HCT116 (cell line): ENCODE data around the gene DUSP14. TPM values are rescaled to one million over a fixed set of nuclear protein-coding genes. Genes with fewer than 3 reads are reported as not detected.

Source experiments
- ATAC-seq: fragments of 200-7000 bp; cut with Tn5 transposase; 2 replicates; pipeline ENCODE4 v1.9.1; 2020; ENCODE audit warnings: mild to moderate bottlenecking, moderate library complexity
- BruUV-seq: library from RNA; stranded (reverse); fragments of 400-500 nt; replicated peaks from 2 replicates; lab custom pipeline; 2021; lab: Mats Ljungman, UMichigan
- CTCF ChIA-PET: fragments of 300-600 bp; sonication (Branson Sonifier 250); formaldehyde crosslinking; loops from one replicate; lab custom pipeline; 2021; ENCODE audit warnings: antibody characterized with exemption; lab: Charles Lee
- POLR2A ChIA-PET: fragments of 300-600, 350-600 bp; sonication (Branson Sonifier 250); formaldehyde crosslinking; loops from one replicate; lab custom pipeline; 2021; ENCODE audit warnings: antibody characterized with exemption; lab: Charles Lee
- RAD21 ChIA-PET, 2 experiments: fragments of 300-600 bp; sonication (Branson Sonifier 250); formaldehyde crosslinking; loops; one replicate each; lab custom pipeline; 2023; ENCODE audit warnings: low total read pairs in 2 of 2; ENCODE audit not compliant: uncharacterized antibody in 2 of 2, unreplicated experiment in 2 of 2, low non-redundant PET in 1 of 2; lab: Charles Lee
- DNase-seq: peaks from one replicate; pipeline ENCODE4 v3.0.0-alpha.2; 2010; ENCODE audit warnings: low read depth, low spot score
- H2AFZ ChIP-seq: fragments of 200-600 bp; shearing (Covaris generic), sonication (generic); 2 replicates; pipeline ENCODE4 v1.6.1; 2017; ENCODE audit warnings: low read depth, mixed run types, mixed read lengths, antibody characterized with exemption, low read length; ENCODE audit not compliant: poor library complexity, severe bottlenecking
- H3K27ac ChIP-seq: 2 replicates; pipeline ENCODE4 v1.5.1; 2012; ENCODE audit warnings: low read depth, low read length
- H3K27me3 ChIP-seq: fragments of 200-600 bp; sonication (generic); 2 replicates; pipeline ENCODE4 v1.6.1; 2016; ENCODE audit warnings: mixed run types, low read length, mixed read lengths; ENCODE audit not compliant: insufficient read depth
- H3K36me3 ChIP-seq, 2 experiments: fragments of 200-500 bp in 1 of 2; fragments of 200-600 bp in 1 of 2; sonication (Bioruptor generic) in 1 of 2; sonication (generic) in 1 of 2; 2 replicates each; pipeline versions ENCODE4 v1.5.1 to v1.6.1; 2014 to 2016; ENCODE audit warnings: low read length in 2 of 2, inconsistent platforms in 1 of 2, mixed read lengths in 1 of 2, mixed run types in 1 of 2; ENCODE audit not compliant: insufficient read depth in 2 of 2, control insufficient read depth in 1 of 2
- H3K4me1 ChIP-seq, 2 experiments: fragments of 200-600 bp in 1 of 2; sonication (generic) in 1 of 2; 2 replicates each; pipeline versions ENCODE4 v1.5.1 to v1.6.1; 2012 to 2017; ENCODE audit warnings: low read length in 2 of 2, inconsistent platforms in 1 of 2, mild to moderate bottlenecking in 1 of 2, mixed read lengths in 1 of 2, mixed run types in 1 of 2, moderate library complexity in 1 of 2; ENCODE audit not compliant: insufficient read depth in 2 of 2, control insufficient read depth in 1 of 2
- H3K4me2 ChIP-seq: fragments of 200-600 bp; sonication (generic); 2 replicates; pipeline ENCODE4 v1.6.1; 2017; ENCODE audit warnings: mixed run types, low read length, mixed read lengths
- H3K4me3 ChIP-seq, 2 experiments: fragments of 200-600 bp in 1 of 2; sonication (generic) in 1 of 2; replicated peaks in 1 of 2; 2 replicates each; pipeline ENCODE4 v1.5.1; 2011 to 2016; ENCODE audit warnings: low read length in 2 of 2, control low read depth in 1 of 2, low read depth in 1 of 2, mild to moderate bottlenecking in 1 of 2, mixed read lengths in 1 of 2, mixed run types in 1 of 2
- H3K79me2 ChIP-seq: fragments of 200-600 bp; sonication (generic); 2 replicates; pipeline ENCODE4 v1.6.1; 2017; ENCODE audit warnings: mild to moderate bottlenecking, mixed run types, low read length, moderate library complexity, mixed read lengths; ENCODE audit not compliant: insufficient read depth
- H3K9ac ChIP-seq: fragments of 200-600 bp; sonication (generic); 2 replicates; pipeline ENCODE4 v1.6.1; 2016; ENCODE audit warnings: low read length, mixed read lengths
- H3K9me2 ChIP-seq: fragments of 200-600 bp; sonication (generic), shearing (Covaris generic); 2 replicates; pipeline ENCODE4 v1.6.1; 2017; ENCODE audit warnings: mixed run types, mild to moderate bottlenecking, moderate library complexity; ENCODE audit not compliant: insufficient read depth
- H3K9me3 ChIP-seq, 2 experiments: fragments of 200-500 bp in 1 of 2; fragments of 200-600 bp in 1 of 2; sonication (Bioruptor generic) in 1 of 2; sonication (generic) in 1 of 2; 2 replicates each; pipeline ENCODE4 v1.6.1; 2014 to 2017; ENCODE audit warnings: low read length in 2 of 2, mixed read lengths in 2 of 2, inconsistent platforms in 1 of 2, low read depth in 1 of 2, mild to moderate bottlenecking in 1 of 2, mixed run types in 1 of 2, moderate library complexity in 1 of 2; ENCODE audit not compliant: control insufficient read depth in 1 of 2, insufficient read depth in 1 of 2
- H4K20me1 ChIP-seq: fragments of 200-600 bp; sonication (generic), shearing (Covaris generic); 2 replicates; pipeline ENCODE4 v1.6.1; 2017; ENCODE audit warnings: mixed run types, mild to moderate bottlenecking, moderate library complexity; ENCODE audit not compliant: insufficient read depth
- ELF1 ChIP-seq: IDR thresholded peaks from 2 replicates; pipeline ENCODE4 v1.6.1; 2012; ENCODE audit warnings: low read depth, borderline replicate concordance
- EZH2 ChIP-seq: fragments of 200-600 bp; sonication (generic); IDR thresholded peaks from 2 replicates; pipeline ENCODE4 v1.6.1; 2017; ENCODE audit warnings: antibody characterized with exemption, mixed run types
- POLR2A ChIP-seq: IDR thresholded peaks from 2 replicates; pipeline ENCODE4 v1.7.0; 2011; ENCODE audit warnings: borderline replicate concordance; ENCODE audit not compliant: insufficient read depth, insufficient read length; ENCODE audit errors: extremely low read depth
- RAD21 ChIP-seq: IDR thresholded peaks from 2 replicates; pipeline ENCODE4 v1.6.1; 2012; ENCODE audit warnings: low read depth, mild to moderate bottlenecking
- SIN3A ChIP-seq: IDR thresholded peaks from 2 replicates; pipeline ENCODE4 v1.6.1; 2012; ENCODE audit warnings: low read depth
- SRF ChIP-seq: IDR thresholded peaks from 2 replicates; pipeline ENCODE4 v1.6.1; 2012; ENCODE audit warnings: low read depth
- TCF7L2 ChIP-seq: IDR thresholded peaks from 2 replicates; pipeline ENCODE4 v1.7.0; 2011; ENCODE audit warnings: borderline replicate concordance, inconsistent platforms; ENCODE audit not compliant: insufficient read depth, insufficient read length; ENCODE audit errors: extremely low read depth
- ZFX ChIP-seq: fragments of 450-650 bp; IDR thresholded peaks from 2 replicates; pipeline ENCODE4 v1.6.1; 2017
- intact Hi-C: fragments of 100-400 bp; cut with micrococcal nuclease; formaldehyde crosslinking; loops from 2 replicates; pipeline ENCODE4 v1.10.0; 2022
- total RNA-seq: library from RNA; stranded (reverse); gene quantifications from one replicate; pipeline ENCODE4 v1.2.1, GENCODE V29; 2021; ENCODE audit not compliant: unreplicated experiment
- TF ChIP-seq, protein P1 (sequence below): IDR thresholded peaks from 2 replicates; pipeline ENCODE4 v1.6.1; 2012
- TF ChIP-seq, protein P2 (sequence below), 3 experiments: fragments of 200-600 bp in 1 of 3; sonication (generic) in 1 of 3; IDR thresholded peaks in 2 of 3; conservative IDR thresholded peaks in 1 of 3; 2 replicates each; pipeline ENCODE4 v1.5.1; 2012 to 2017; ENCODE audit warnings: low read depth in 2 of 3, low read length in 2 of 3, antibody characterized with exemption in 1 of 3, borderline replicate concordance in 1 of 3, control low read depth in 1 of 3, mild to moderate bottlenecking in 1 of 3, mixed read lengths in 1 of 3, mixed run types in 1 of 3, moderate library complexity in 1 of 3; ENCODE audit not compliant: insufficient read depth in 1 of 3
- TF ChIP-seq, protein P3 (sequence below): IDR thresholded peaks from 2 replicates; pipeline ENCODE4 v1.6.1; 2011; ENCODE audit warnings: mild to moderate bottlenecking, low read length, moderate library complexity; ENCODE audit not compliant: insufficient replicate concordance; ENCODE audit errors: extremely low read depth

Gene DUSP14
- total RNA-seq, 1 experiment from 2014 or later = 27.6 TPM

DNA sequence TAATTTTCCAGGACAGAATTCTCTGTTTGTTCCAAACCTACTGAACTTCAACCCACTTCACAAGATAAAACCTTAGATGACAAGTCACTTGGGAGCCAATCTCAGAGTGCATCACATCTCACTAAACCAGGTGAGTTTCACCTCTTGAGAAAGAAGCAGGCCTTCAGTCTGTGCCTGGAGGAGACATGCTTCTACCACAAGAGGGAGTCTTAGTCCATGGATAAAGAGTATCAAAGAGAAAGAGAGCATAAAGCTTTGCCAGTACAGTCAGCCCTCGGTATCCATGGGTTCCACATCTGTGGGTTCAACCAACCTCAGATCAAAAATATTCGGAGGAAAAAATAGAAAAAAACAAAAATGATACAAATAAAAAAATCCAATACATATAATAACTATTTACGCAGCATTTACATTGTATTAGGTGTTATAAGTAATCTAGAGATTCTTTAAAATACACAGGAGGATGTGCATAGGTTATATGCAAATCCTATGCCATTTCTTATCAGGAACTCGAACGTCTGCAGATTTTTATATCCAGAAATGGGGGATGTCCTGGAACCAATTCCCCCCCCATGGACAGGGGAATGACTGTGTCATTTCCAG lies 37.7 kb downstream of the DUSP14 start:
- no peak overlapping the region for H3K4me3 ChIP-seq
- no TSS peak for BruUV-seq
- ChIA-PET CTCF (interaction anchor here (0.6 to 3.3 kb wide), 7 partner anchors 11 to 291 kb away, joined by 3 to 19 read pairs (median 4); no protein-coding TSS in a partner anchor), POLR2A (no interaction called here), RAD21 (interaction anchor here in 1 of 2 experiments (1.5 kb wide), 1 partner anchor 289 kb away, joined by 5 read pairs; no protein-coding TSS in a partner anchor)
- H4K20me1 ChIP-seq = no peaks in the 10 kb centered on the region; the same call in 1 of the 2 replicates
- H3K4me2 ChIP-seq = no peak overlapping the region
- no peaks in the 10 kb centered on the region for H3K27me3 ChIP-seq
- ATAC-seq = peak; percentile 96
- H3K9me3 ChIP-seq = no peaks in the 10 kb centered on the region
- H3K27ac ChIP-seq = no peak overlapping the region
- H3K36me3 ChIP-seq = peaks cover 3% of the 10 kb centered on the region in 2 experiments; a peak in 1 of 4 replicates
- no peaks in the 10 kb centered on the region for H3K79me2 ChIP-seq
- no peak overlapping the region for H3K9ac ChIP-seq
- TF ChIP-seq SIN3A (no peak), RAD21 (peak; percentile 82)
- TF ChIP-seq, protein P1, sequence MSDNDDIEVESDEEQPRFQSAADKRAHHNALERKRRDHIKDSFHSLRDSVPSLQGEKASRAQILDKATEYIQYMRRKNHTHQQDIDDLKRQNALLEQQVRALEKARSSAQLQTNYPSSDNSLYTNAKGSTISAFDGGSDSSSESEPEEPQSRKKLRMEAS = no peak
- TF ChIP-seq, protein P2, sequence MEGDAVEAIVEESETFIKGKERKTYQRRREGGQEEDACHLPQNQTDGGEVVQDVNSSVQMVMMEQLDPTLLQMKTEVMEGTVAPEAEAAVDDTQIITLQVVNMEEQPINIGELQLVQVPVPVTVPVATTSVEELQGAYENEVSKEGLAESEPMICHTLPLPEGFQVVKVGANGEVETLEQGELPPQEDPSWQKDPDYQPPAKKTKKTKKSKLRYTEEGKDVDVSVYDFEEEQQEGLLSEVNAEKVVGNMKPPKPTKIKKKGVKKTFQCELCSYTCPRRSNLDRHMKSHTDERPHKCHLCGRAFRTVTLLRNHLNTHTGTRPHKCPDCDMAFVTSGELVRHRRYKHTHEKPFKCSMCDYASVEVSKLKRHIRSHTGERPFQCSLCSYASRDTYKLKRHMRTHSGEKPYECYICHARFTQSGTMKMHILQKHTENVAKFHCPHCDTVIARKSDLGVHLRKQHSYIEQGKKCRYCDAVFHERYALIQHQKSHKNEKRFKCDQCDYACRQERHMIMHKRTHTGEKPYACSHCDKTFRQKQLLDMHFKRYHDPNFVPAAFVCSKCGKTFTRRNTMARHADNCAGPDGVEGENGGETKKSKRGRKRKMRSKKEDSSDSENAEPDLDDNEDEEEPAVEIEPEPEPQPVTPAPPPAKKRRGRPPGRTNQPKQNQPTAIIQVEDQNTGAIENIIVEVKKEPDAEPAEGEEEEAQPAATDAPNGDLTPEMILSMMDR (IDR thresholded peaks at IDR 0.05 in 2 of 3, conservative IDR thresholded peaks at IDR 0.05 in 1 of 3; ENCODE audit: borderline replicate concordance in 1 of 3, insufficient read depth in 1 of 3, low read depth in 2 of 3, low read length in 2 of 3) = peak; percentile 66 to 83 (median 82); a peak in 5 of 6 replicates
- no peaks in the 10 kb centered on the region for H3K4me1 ChIP-seq
- no peaks in the 10 kb centered on the region for H3K9me2 ChIP-seq
- H2AFZ ChIP-seq = no peak overlapping the region
- intact Hi-C loops = loop anchor here (1.0 to 2.0 kb wide), 3 partner anchors 43 to 289 kb away; no protein-coding TSS in a partner anchor
- peak; percentile 38 for DNase-seq

DNA sequence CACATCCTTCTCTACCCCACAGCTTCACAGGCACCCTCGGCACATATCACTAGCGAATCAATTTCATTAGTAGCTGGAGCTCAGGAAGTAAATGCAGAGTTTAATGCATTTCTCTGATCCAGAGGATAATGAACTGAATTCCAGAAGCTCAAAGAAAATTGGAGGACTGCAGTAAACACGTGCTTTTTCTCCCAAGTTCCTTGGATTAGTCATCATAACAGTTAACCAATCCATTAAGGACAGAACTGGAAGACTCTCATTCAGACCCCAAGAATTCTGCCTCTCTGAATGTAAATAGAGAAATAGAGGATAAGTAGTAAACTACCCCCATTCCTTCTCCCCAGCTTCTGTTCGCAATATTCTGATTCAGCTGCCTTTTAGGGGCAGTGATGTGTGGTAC lies 40.7 kb downstream of the DUSP14 start:
- H3K4me2 ChIP-seq = no peak overlapping the region
- H3K27ac ChIP-seq = no peak overlapping the region
- CTCF ChIA-PET = interaction anchor here (3.3 kb wide), 1 partner anchor 40 kb away, joined by 19 read pairs; no protein-coding TSS in a partner anchor
- intact Hi-C loops = no loop called here
- no peaks in the 10 kb centered on the region for H3K9me3 ChIP-seq
- RAD21 ChIA-PET = no interaction called here
- no peak overlapping the region for H3K9ac ChIP-seq
- no peak overlapping the region for H2AFZ ChIP-seq
- peaks cover 3% of the 10 kb centered on the region in 2 experiments; a peak in 2 of 4 replicates for H3K36me3 ChIP-seq
- ATAC-seq (no peak), DNase-seq (no peak)
- POLR2A ChIA-PET = no interaction called here
- no peaks in the 10 kb centered on the region for H3K79me2 ChIP-seq
- no TSS peak for BruUV-seq
- no peaks in the 10 kb centered on the region for H3K27me3 ChIP-seq
- H4K20me1 ChIP-seq = no peaks in the 10 kb centered on the region
- no peaks in the 10 kb centered on the region for H3K4me1 ChIP-seq
- H3K9me2 ChIP-seq = no peaks in the 10 kb centered on the region
- no peak overlapping the region for H3K4me3 ChIP-seq
- no peak for TF ChIP-seq SRF
- no peak for TF ChIP-seq RAD21
- TF ChIP-seq ELF1 = no peak
- no peak for TF ChIP-seq EZH2
- TF ChIP-seq TCF7L2 = no peak
- TF ChIP-seq ZFX = no peak
- TF ChIP-seq, protein P3, sequence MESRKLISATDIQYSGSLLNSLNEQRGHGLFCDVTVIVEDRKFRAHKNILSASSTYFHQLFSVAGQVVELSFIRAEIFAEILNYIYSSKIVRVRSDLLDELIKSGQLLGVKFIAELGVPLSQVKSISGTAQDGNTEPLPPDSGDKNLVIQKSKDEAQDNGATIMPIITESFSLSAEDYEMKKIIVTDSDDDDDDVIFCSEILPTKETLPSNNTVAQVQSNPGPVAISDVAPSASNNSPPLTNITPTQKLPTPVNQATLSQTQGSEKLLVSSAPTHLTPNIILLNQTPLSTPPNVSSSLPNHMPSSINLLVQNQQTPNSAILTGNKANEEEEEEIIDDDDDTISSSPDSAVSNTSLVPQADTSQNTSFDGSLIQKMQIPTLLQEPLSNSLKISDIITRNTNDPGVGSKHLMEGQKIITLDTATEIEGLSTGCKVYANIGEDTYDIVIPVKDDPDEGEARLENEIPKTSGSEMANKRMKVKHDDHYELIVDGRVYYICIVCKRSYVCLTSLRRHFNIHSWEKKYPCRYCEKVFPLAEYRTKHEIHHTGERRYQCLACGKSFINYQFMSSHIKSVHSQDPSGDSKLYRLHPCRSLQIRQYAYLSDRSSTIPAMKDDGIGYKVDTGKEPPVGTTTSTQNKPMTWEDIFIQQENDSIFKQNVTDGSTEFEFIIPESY = no peak
- no peak for TF ChIP-seq POLR2A
